Liver (tissue), 9 donors: ENCODE data around the gene GALNT16. TPM values are rescaled to one million over a fixed set of nuclear protein-coding genes. Genes with fewer than 3 reads are reported as not detected.

ENCODE experiments used
- DNase-seq: peaks from one replicate; pipeline ENCODE4 v3.0.0-alpha.2; 2017; ENCODE audit warnings: low spot score
- H3K27ac ChIP-seq, 2 donors: one replicate each; pipeline ENCODE4 v1.7.0; 2013; ENCODE audit warnings: inconsistent platforms in 2 of 2, low read length in 2 of 2, control low read depth in 1 of 2, low read depth in 1 of 2, mild to moderate bottlenecking in 1 of 2
- H3K27me3 ChIP-seq, 4 donors: one replicate each; pipeline versions ENCODE4 v1.6.1 to v1.7.0; 2013; ENCODE audit warnings: low read length in 3 of 4, inconsistent platforms in 1 of 4, mild to moderate bottlenecking in 1 of 4, moderate library complexity in 1 of 4; ENCODE audit not compliant: control insufficient read depth in 4 of 4, insufficient read depth in 4 of 4
- H3K36me3 ChIP-seq, 4 donors: one replicate each; pipeline versions ENCODE4 v1.6.1 to v1.7.0; 2013; ENCODE audit warnings: low read length in 3 of 4, mild to moderate bottlenecking in 3 of 4, low read depth in 1 of 4, moderate library complexity in 1 of 4; ENCODE audit not compliant: control insufficient read depth in 4 of 4, insufficient read depth in 3 of 4
- H3K4me1 ChIP-seq, 4 donors: one replicate each; pipeline versions ENCODE4 v1.6.1 to v1.7.0; 2013; ENCODE audit warnings: low read length in 3 of 4, mild to moderate bottlenecking in 3 of 4, moderate library complexity in 1 of 4; ENCODE audit not compliant: control insufficient read depth in 4 of 4, insufficient read depth in 4 of 4
- H3K4me3 ChIP-seq, 3 donors: one replicate each; pipeline versions ENCODE4 v1.6.1 to v1.7.0; 2013; ENCODE audit warnings: low read length in 3 of 3, control low read depth in 1 of 3, low read depth in 1 of 3, mild to moderate bottlenecking in 1 of 3
- H3K9ac ChIP-seq, 2 donors: one replicate each; pipeline ENCODE4 v1.7.0; 2013; ENCODE audit warnings: low read length in 2 of 2, mild to moderate bottlenecking in 2 of 2, moderate library complexity in 2 of 2, control low read depth in 1 of 2, low read depth in 1 of 2
- H3K9me3 ChIP-seq, 4 donors: one replicate each; pipeline versions ENCODE4 v1.6.1 to v1.7.0; 2013; ENCODE audit warnings: low read length in 3 of 4; ENCODE audit not compliant: control insufficient read depth in 4 of 4
- ATF3 ChIP-seq: IDR thresholded peaks from 2 replicates; pipeline ENCODE4 v1.6.1; 2016; ENCODE audit warnings: antibody characterized with exemption
- CTCF ChIP-seq: fragments of 150-350 bp; IDR thresholded peaks from 2 replicates; pipeline ENCODE4 v1.5.1; 2017; ENCODE audit warnings: improper control_type of control experiment, low read depth, low read length; ENCODE audit not compliant: missing input control
- EGR1 ChIP-seq, 2 donors: IDR thresholded peaks; 2 replicates each; pipeline ENCODE4 v1.6.1; 2016 to 2018; ENCODE audit warnings: antibody characterized with exemption in 2 of 2, low read depth in 2 of 2
- FOXA1 ChIP-seq: IDR thresholded peaks from 2 replicates; pipeline ENCODE4 v1.6.1; 2016; ENCODE audit warnings: antibody characterized with exemption
- FOXA2 ChIP-seq: IDR thresholded peaks from 2 replicates; pipeline ENCODE4 v1.6.1; 2016; ENCODE audit warnings: antibody characterized with exemption
- GABPA ChIP-seq, 2 donors: IDR thresholded peaks in 1 of 2; conservative IDR thresholded peaks in 1 of 2; 2 replicates each; pipeline ENCODE4 v1.6.1; 2016; ENCODE audit warnings: antibody characterized with exemption in 2 of 2, mild to moderate bottlenecking in 1 of 2, moderate library complexity in 1 of 2
- HNF4A ChIP-seq, 2 donors: conservative IDR thresholded peaks; 2 replicates each; pipeline ENCODE4 v1.6.1; 2016; ENCODE audit warnings: antibody characterized with exemption in 2 of 2, mild to moderate bottlenecking in 2 of 2
- HNF4G ChIP-seq: IDR thresholded peaks from 2 replicates; pipeline ENCODE4 v1.6.1; 2016; ENCODE audit warnings: antibody characterized with exemption
- NR2F2 ChIP-seq: IDR thresholded peaks from 2 replicates; pipeline ENCODE4 v1.6.1; 2016; ENCODE audit warnings: antibody characterized with exemption
- RAD21 ChIP-seq, 2 donors: IDR thresholded peaks; 2 replicates each; pipeline ENCODE4 v1.6.1; 2016; ENCODE audit warnings: antibody characterized with exemption in 2 of 2, mild to moderate bottlenecking in 2 of 2
- RXRA ChIP-seq, 2 donors: IDR thresholded peaks; 2 replicates each; pipeline ENCODE4 v1.6.1; 2017 to 2018; ENCODE audit warnings: antibody characterized with exemption in 2 of 2, mild to moderate bottlenecking in 1 of 2
- SP1 ChIP-seq: IDR thresholded peaks from 2 replicates; pipeline ENCODE4 v1.6.1; 2018; ENCODE audit warnings: antibody characterized with exemption, mild to moderate bottlenecking
- TAF1 ChIP-seq: conservative IDR thresholded peaks from 2 replicates; pipeline ENCODE4 v1.6.1; 2016; ENCODE audit warnings: antibody characterized with exemption, mild to moderate bottlenecking
- YY1 ChIP-seq: IDR thresholded peaks from 2 replicates; pipeline ENCODE4 v1.6.1; 2016; ENCODE audit warnings: antibody characterized with exemption, mild to moderate bottlenecking
- WGBS: extraction: QIAGEN DNeasy Blood & Tissue Kit; methylation state at CpG from one replicate; pipeline ENCODE4 v1.1.7; 2013; 5-methylcytosine and 5-hydroxymethylcytosine counted together
- polyA plus RNA-seq, 2 donors: library from polyadenylated mRNA; stranded (reverse) in 1 of 2; unstranded in 1 of 2; fragments of 200-250 nt in 1 of 2; fragments of >200 nt in 1 of 2; fragmentation: Nextera tagmentation in 1 of 2; extraction: Ambion mirVana in 1 of 2; gene quantifications; one replicate each; pipeline versions ENCODE4 v1.2.1 to v1.2.3, GENCODE V29; 2013 to 2015
- total RNA-seq, 2 donors: library from RNA; depleted of rRNA; stranded (reverse); fragments of >200 nt; gene quantifications; one replicate each; pipeline ENCODE4 v1.2.3, GENCODE V29; 2014
- TF ChIP-seq, protein P1 (sequence below): IDR thresholded peaks from 2 replicates; pipeline ENCODE4 v1.6.1; 2016; ENCODE audit warnings: antibody characterized with exemption
- TF ChIP-seq, protein P2 (sequence below): IDR thresholded peaks from 2 replicates; pipeline ENCODE4 v1.6.1; 2016; ENCODE audit warnings: antibody characterized with exemption
- TF ChIP-seq, protein P3 (sequence below): IDR thresholded peaks from 2 replicates; pipeline ENCODE4 v1.6.1; 2016; ENCODE audit warnings: antibody characterized with exemption, mild to moderate bottlenecking
- donor health status: healthy.
- donor health status: healthy.
- donor health status: healthy.
- donor health status: healthy.
- donor health status: healthy.

The GALNT16 gene
- total and polyA plus RNA-seq, 4 donors = 0.25 to 1.2 (median 0.71) TPM

- TF ChIP-seq RXRA (IDR thresholded peaks at IDR 0.05) (no peak), SP1 (no peak), GABPA (IDR thresholded peaks at IDR 0.05 in 1 of 2, conservative IDR thresholded peaks at IDR 0.05 in 1 of 2) (no peak), HNF4A (conservative IDR thresholded peaks at IDR 0.05) (no peak), TAF1 (no peak), EGR1 (IDR thresholded peaks at IDR 0.05; ENCODE audit: low read depth in 2 of 2) (no peak), FOXA2 (no peak), ATF3 (no peak), FOXA1 (no peak), RAD21 (IDR thresholded peaks at IDR 0.05) (no peak), YY1 (no peak), CTCF (no peak), HNF4G (no peak), NR2F2 (no peak)
- TF ChIP-seq, protein P1, sequence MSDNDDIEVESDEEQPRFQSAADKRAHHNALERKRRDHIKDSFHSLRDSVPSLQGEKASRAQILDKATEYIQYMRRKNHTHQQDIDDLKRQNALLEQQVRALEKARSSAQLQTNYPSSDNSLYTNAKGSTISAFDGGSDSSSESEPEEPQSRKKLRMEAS = no peak
- TF ChIP-seq, protein P2, sequence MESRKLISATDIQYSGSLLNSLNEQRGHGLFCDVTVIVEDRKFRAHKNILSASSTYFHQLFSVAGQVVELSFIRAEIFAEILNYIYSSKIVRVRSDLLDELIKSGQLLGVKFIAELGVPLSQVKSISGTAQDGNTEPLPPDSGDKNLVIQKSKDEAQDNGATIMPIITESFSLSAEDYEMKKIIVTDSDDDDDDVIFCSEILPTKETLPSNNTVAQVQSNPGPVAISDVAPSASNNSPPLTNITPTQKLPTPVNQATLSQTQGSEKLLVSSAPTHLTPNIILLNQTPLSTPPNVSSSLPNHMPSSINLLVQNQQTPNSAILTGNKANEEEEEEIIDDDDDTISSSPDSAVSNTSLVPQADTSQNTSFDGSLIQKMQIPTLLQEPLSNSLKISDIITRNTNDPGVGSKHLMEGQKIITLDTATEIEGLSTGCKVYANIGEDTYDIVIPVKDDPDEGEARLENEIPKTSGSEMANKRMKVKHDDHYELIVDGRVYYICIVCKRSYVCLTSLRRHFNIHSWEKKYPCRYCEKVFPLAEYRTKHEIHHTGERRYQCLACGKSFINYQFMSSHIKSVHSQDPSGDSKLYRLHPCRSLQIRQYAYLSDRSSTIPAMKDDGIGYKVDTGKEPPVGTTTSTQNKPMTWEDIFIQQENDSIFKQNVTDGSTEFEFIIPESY = no peak
- TF ChIP-seq, protein P3, sequence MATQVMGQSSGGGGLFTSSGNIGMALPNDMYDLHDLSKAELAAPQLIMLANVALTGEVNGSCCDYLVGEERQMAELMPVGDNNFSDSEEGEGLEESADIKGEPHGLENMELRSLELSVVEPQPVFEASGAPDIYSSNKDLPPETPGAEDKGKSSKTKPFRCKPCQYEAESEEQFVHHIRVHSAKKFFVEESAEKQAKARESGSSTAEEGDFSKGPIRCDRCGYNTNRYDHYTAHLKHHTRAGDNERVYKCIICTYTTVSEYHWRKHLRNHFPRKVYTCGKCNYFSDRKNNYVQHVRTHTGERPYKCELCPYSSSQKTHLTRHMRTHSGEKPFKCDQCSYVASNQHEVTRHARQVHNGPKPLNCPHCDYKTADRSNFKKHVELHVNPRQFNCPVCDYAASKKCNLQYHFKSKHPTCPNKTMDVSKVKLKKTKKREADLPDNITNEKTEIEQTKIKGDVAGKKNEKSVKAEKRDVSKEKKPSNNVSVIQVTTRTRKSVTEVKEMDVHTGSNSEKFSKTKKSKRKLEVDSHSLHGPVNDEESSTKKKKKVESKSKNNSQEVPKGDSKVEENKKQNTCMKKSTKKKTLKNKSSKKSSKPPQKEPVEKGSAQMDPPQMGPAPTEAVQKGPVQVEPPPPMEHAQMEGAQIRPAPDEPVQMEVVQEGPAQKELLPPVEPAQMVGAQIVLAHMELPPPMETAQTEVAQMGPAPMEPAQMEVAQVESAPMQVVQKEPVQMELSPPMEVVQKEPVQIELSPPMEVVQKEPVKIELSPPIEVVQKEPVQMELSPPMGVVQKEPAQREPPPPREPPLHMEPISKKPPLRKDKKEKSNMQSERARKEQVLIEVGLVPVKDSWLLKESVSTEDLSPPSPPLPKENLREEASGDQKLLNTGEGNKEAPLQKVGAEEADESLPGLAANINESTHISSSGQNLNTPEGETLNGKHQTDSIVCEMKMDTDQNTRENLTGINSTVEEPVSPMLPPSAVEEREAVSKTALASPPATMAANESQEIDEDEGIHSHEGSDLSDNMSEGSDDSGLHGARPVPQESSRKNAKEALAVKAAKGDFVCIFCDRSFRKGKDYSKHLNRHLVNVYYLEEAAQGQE = no peak
- H3K27ac ChIP-seq = no peak overlapping the region
- H3K27me3 ChIP-seq = no peaks in the 10 kb centered on the region
- 90% methylated on average over 8 of the region's 8 CpGs for WGBS
- H3K9ac ChIP-seq = no peak overlapping the region
- DNase-seq = no peak
- H3K4me3 ChIP-seq = no peak overlapping the region
- H3K9me3 ChIP-seq = no peaks in the 10 kb centered on the region
- H3K36me3 ChIP-seq = no peaks in the 10 kb centered on the region
- H3K4me1 ChIP-seq = no peaks in the 10 kb centered on the region
These were observed 59.0 kb downstream of the GALNT16 start for GRCh38 chr14:69318901-69319475.
